GM19240 (cell line): Measurements from ENCODE around the gene POPDC3.
"Not testable (repeated sequence)": the region's sequence is repeated elsewhere in the genome, so short reads cannot be mapped to it uniquely, and the experiment has no call there.

Source experiments
- DNase-seq: peaks from one replicate; pipeline ENCODE4 v3.0.0; 2011; ENCODE audit warnings: low spot score; ENCODE audit not compliant: insufficient read length

Gene POPDC3, protein sequence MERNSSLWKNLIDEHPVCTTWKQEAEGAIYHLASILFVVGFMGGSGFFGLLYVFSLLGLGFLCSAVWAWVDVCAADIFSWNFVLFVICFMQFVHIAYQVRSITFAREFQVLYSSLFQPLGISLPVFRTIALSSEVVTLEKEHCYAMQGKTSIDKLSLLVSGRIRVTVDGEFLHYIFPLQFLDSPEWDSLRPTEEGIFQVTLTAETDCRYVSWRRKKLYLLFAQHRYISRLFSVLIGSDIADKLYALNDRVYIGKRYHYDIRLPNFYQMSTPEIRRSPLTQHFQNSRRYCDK

DNA sequence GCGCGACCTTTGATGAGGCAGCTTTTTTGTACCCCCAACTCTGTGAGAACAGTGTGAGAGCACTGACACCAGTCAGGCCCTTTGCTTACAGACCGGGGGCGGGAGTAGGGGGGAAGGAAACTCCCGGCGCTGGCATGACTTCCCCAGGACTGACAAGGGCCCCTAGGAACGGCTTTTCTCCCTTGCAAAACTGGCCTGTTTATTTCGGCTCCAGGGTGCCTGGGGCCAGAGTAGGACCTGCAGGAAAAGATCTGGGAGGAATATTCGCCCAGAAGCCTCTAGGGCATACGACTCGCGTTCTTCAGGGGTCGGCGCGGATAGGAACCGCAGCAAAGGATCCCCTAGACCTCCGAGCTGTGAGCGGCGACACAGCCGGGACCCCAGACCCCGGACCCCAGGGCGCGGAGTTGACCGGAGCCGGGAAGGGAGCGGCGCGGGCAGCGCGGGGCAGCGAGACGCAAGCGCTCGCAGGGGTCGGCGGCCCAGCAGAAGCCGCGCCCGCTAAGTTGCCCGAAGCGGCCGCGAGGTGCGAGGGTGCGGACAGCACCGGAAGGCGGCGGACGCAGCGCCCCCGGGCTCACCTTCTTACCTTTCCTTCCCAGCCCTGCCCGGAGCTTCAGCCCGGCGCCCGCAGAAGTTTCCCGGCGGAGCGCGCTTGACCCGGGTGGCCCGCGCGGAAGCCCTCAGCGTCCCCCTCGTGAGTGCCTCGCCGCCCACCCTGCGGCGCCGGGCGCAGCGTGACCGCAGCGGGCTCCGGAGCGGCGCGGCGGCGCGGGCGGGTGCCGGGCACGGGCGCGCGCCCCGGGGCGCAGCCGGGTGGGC, at the start of gene POPDC3:
POPDC3 (minus strand) TSS at position 771 of the 822 bp plus-strand sequence. CDS start 18,105 bp downstream, outside the sequence.
- DNase-seq: no peak

DNA sequence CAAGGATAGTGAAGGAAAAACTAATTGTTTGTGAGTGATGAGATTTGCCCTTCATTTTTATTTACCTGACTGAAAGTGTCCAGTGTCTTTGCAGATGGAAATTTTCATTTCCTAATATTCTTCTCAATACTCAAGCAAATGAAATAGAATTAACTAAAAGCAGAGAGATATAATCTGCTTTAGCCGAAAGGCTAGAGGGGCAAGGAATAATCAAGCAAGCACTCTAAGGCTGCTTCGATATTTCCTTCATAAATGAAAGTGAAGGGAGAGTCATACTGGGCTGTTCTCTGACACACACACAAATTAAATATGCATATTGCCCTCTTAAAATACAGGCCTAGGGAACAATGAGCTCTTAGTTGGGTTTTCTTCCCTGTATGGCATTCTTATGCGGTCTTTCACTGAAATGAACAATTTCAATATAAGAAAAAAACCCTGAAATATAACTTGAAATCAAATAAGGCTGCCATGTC, 47.5 kb upstream of the POPDC3 start:
- no peak for DNase-seq

DNA sequence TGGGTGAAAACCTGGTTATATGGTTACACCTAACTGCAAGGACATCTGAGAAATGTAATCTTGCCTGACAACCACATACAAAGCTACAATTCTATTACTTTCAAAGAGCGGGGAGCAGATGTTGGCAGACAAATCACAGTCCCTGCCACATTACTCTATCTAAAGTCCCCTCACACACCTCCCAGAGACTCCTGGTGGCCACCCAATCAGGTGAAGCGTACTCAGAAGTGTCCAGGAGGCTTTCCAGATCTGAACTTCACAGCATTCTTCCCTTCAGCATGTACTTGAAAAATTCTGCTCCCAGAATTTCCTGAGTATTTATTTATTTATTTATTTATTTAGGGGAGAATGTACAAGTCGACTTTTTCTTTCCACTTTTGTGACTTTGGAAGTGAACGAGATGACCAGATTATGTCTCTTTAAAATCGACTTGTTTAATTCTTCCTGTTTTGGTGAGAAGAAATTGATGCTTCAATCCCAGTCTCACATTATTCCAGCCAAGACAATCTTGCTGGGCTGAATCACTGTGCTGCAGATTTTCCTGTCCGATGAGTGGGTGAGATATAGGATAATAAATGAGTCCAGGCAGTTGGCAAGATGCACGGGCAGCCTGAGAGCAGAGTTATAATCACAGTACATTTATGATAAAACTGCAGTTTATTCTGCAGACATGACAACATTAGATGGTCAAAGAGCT, 46.9 kb upstream of the POPDC3 start:
- no peak for DNase-seq

DNA sequence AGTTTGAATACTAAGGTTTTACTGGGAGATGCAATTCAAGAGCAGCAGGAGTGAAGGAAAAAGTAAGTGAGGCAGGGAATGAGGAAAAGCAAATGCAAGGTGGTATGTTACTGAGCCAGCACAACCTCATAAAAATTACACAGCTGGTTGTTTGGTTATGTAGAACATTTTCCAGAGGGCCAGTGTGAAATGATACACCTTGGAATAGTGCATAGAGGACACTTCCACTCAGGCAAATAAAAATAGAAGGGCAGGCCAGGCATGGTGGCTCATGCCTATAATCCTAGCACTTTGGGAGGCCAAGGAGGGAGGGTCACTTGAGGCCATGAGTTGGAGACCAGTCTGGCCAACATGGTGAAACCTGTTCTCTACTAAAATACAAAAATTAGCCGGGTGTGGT, 43.4 kb upstream of the POPDC3 start:
- no peak for DNase-seq

DNA sequence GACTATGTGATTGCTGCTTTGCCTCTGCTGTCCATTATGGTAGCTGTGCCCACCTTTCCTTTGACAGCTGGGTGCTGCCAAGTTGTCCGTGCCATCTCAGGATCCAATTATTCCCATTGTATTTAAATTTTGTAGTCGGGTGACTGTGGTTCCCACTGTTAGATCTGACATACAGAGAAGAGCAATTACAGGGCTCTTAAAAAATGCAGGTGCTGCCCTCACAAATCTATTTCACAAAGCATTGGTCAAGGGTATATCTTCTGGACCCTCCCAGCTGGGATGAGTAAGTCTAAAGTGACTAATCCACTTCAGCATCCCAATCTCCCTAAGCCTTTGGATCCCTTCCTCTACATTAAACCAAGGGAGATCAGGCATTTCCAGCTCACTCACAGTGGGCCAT, 41.4 kb upstream of the POPDC3 start:
- not testable (repeated sequence) for DNase-seq

DNA sequence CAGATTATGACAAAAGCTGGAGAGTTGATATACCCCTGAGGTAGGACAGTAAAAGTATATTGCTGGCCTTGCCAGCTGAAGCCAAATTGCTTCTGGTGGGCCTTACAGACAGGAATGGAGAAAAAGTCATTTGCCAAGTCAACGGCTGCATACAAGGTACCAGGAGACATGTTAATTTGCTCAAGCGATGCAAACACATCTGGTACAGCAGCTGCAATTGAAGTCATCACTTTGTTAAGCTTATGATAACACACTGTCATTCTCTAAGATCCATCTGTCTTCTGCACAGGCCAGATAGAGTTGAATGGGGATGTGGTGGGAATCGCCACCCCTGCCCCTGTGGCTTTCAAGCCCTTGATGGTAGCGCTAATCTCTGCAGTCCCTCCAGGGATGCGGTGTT, 40.4 kb upstream of the POPDC3 start:
- no peak for DNase-seq

DNA sequence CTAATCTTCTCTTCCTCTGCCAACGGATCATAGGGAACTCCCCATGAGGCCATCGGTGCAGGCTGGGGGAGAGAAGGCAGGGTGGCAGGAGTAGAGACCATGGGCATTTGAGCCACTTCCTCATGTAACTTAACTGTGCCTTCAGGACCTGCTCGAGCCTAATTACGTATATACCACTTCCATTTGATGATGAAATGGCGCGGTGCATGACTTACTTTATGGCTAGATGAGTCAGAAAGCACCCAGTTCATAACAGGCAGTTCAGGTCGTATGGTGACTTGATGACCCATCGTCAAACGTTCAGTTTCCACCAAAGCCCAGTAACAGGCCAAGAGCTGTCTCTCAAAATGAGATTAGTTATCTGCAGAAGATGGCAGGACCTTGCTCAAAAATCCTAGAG, 39.4 kb upstream of the POPDC3 start:
- not testable (repeated sequence) for DNase-seq

DNA sequence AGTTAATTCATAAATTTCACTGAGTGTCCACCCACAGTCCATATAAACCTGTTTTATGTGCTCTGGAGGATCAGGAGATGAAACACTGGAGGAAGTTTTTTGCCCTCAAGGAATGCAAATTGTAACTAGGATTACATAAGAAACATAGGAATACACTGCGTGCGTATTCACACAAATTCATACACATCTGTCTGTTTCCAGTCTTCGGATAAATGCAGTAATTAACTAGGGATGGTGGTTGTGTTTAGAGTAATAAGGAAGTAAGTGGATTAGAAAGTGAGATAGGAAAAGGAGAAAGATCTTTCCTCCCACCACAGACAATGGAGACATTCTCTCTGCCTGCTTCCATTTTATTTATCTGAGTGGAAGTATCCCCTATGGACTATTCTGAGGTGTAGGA, 35.7 kb upstream of the POPDC3 start:
- DNase-seq: no peak

DNA sequence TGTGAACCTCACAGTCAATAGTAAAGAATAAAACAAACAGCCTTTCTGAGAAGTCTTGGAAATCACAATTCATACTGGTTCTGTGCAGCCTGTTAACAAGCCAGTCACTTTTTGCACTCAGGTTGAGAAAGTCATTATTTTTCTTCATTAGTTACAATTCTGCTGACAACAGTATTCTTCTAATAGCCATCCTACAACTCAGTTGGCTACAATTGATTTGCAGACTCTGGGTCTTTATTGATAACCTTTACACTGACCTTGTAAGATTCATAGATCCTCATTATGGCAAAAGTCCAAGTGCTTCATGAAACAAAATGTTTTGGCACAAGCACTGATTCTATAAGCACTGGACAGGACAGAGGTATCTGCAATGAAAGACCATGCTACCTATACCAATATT, 34.9 kb upstream of the POPDC3 start:
- no peak for DNase-seq

DNA sequence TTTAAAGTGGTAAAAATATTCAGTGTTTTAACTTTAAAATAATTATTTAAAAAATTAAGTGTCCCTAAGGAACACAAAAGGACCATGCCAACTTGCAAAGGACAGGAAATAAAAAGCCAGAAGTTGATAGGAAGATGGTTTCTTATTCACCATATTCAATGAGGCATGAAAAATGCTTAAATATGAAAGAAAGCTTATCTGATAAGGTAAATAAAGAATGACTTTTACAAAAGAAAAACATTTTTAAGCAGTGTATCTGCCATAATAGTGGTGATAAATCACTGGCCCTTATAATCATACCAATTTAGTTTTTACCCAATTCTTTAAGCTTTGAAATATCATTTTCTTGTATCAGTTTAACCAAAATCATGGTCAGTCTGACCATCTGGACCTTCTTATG, 33.5 kb upstream of the POPDC3 start:
- no peak for DNase-seq

DNA sequence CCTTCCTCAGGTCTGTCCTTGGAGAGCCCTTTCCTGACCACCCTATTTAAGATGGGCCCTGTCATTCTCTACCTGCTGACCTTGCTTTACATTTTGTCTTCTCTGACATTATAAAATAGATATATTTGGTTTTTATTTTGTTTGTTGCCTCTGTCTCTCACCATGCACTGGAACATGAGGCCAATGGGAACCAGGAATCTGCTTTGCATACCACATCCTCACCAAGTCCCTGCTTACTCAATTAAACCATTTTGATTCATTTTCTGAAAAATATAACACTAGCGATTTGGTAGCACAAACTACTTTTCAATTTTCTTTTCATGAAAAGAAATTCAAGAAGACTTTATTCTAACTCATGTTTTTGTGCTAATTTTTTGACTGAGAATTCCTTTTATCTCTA, 32.8 kb upstream of the POPDC3 start:
- no peak for DNase-seq

DNA sequence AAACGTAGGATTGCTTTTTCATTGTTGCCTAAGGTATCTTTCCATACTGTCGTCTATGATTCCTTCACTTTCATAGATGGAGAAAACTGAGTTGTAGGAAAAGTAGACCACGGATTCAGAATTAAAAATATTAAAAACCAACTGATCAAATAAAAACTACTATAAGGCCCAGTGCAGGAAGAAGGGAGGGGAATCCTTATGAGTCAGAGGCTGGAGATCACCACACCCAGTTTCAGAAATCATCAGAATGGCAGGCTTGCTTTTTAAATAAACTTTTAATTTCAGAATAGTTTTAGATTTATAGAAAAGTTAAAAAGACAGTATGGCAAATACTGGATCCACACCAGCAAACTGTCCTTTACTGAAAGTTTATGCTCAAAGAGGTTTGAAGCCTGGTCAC, 32.0 kb upstream of the POPDC3 start:
- no peak for DNase-seq

DNA sequence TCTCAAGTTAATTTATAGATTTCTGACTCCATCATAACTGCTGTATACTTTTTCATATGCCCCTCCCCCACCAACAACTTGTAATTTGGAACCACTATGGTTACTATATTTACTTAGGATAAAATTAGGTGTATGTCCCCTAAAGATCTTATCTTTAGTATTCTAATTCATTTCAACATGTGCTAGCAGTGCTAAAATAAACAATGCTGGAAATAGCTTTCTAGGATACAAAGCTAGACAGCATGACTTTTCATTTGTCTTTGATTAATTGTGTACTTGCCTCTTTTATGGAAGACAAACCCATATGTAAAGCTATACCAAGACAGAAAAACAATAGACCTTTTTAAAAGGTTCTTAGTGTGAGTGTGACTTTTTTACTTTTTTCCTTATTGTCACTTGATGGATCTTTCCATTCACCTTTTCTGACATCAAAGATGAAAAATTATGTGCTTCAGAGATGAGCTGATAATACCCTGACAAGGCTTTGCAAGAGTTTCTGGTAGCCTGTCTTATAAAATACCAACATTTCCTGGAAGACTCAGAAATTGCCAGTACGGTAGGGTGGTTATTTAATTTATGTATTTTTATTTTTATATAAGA, 31.2 kb upstream of the POPDC3 start:
- no peak for DNase-seq

DNA sequence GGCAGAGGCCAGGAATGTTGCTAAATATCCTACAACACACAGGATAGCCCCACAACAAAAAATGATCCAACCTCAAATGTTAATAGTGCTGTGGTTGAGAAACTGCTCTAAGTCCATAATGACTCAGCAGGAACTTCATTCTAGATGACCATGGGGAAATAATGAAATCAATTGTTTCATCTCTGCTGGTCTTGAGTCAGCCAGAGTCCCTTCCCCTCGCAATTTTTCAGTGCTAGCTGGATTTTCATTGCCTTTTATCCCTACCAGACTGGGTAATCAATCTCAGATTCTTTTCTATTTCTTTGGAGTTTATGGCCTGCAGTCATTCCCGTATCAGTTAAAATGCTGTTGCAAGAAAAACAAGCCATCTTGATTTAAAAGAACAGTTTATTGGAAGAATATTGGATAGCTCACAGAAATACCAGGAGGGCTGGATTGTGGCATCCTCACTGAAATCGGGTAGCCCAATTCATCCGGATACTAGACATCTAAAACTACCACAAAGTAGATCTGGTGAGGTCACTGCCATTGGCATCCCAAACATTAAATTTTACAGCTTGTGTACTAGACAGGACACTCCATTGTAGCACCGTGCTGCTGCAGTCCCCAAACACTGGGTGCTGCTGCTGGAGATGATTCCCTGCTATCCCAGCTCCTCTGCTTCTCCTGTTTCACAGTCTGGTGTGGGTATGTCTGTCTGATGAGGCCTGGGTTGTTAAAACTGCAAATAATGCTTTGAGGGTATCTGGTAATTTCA, 30.3 kb upstream of the POPDC3 start:
- DNase-seq: no peak

DNA sequence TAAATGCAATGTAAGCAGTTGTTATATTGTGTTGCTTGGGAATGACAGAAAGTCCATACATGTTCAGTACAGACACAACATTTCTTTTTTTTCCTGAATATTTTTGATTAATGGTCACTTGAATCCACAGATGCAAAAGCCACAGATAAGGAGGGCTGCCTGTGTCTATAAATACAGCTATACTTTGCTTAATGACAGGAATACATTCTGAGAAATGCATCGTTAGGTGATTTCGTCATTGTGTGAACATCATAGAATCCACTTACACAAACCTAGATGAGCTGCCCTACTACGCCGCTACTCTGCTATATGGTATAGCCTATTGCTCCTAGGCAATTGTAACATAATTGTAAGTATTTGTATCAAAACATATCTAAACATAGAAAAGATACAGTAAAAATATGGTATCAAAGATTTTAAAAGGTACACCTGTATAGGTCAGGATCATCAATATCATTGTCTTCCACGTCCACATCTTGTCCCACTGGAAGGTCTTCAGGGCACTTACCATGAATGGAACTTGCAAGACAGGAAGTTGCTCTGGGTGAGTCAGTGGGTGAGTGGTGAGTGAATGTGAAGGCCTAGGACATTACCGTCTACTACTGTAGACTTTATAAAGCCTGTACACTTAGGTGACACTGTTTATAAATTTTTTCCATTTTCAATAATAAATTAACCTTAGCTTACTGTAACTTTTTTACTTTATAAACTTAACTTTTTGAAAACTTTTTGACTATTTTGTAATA, 27.9 kb upstream of the POPDC3 start:
- DNase-seq: no peak

DNA sequence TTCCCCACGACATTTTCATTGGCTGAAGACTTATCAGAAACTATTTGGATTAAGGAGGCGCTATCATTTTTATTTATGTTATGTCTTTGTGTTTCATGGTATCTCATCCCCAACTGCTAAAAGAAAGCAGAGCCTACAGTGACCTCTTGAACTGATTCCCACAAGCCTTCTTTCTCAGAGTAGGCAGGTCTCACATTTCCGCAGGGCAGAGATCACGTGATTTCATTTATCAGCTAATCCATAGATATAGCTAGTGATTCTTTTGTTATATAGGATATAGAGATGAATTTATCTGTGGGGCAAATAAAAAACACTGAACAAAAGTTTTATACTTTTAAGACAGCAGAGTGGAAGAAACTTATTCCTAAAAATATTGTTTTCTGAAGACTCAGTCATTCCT, 25.0 kb upstream of the POPDC3 start:
- no peak for DNase-seq

DNA sequence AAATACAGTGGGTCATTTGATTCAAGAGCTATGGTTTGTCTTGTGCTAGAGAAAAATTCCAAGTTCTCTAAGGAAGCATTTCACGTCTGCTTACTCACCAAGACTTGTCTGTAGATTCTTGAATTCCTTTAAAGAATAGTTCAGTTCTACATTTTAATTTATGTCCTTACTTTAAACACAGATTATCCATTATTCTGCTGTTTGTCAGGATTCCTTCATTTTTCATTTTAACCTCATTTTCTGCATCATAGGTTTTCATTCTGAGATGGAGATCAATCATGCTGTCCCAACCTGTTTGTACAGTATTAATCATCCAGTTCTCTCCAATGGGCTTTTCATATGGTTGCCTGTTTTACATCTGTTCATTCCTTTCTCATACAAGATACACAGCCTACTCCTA, 24.5 kb upstream of the POPDC3 start:
- DNase-seq: no peak

DNA sequence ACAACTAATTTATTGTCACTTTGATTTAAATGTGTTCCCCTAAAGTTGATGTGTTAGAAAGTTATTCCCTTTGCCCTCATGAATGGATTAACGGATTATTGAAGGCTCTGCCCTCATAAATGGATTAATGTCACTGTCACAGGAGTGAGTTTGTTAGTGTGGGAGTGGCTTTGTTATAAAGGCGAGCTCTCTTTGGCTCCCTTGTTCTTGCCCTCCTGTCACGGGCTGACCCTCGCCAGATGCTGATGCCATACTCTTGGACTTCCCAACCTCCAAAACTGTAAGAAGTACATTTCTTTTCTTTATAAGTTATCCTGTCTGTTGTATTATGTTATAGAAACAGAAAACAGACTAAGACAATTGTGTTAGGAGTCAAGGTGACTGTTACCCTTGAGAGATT, 22.7 kb upstream of the POPDC3 start:
- no peak for DNase-seq

DNA sequence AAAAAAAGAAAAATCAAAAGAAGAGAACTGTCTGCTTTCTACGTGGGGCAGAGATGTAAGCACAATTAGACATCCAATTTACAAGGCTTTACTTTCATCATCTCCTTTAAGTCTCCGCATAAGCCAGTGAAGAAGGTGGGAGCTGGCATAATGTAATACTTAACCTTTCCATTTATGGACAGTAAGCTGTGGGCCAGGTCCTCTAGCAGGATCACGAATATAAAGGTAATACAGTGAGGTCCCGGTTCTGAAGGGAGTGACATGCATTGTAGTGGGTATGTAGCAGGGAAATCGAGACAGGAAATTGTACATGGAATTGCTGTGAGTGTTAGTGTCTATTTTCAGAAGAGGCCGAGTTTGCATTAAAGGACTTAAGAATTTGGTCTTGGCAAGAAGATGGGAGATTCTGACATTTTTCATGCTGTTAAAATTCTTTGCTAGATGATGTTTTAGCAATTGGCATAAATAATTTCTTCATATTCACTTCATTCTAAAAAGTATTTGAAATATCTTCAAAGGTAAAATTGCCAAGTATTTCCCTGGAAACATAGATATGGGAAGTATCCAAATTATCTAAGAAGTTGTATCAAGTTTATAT, 20.4 kb upstream of the POPDC3 start:
- DNase-seq: no peak

DNA sequence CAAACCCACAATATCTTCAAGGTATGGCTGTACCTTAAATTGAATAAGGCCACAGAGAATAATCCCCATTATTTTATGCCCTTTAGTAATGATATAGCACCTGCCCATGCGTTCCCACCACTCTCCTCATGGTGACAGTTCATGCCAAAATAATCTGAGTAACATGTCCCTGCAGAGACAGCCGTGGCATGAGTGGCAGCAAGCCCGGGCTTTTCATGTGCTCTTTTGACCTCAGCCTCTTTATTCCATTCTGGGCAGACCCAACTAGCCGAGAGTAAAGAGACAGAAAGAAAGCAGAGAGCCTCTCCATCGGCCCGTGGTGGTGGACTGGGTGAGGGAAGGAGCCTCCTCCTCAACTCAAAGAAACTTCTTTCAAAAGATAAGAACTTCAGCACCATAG, 19.9 kb upstream of the POPDC3 start:
- no peak for DNase-seq
